Endodermal cell (in vitro differentiated cells): ENCODE results near the gene TP53I3. TPM values are rescaled to one million over a fixed set of nuclear protein-coding genes. Genes with fewer than 3 reads are reported as not detected.
A peak's percentile ranks its signal among the peaks of the same experiment; 100 is the strongest.

ENCODE experiments used
- DNase-seq: peaks from one replicate; pipeline ENCODE4 v3.0.0-alpha.2; 2017
- H3K27ac ChIP-seq: 2 replicates; pipeline ENCODE4 v1.5.1; 2013; ENCODE audit warnings: mild to moderate bottlenecking, low read depth, low read length, moderate library complexity
- H3K27me3 ChIP-seq: 2 replicates; pipeline ENCODE4 v1.6.1; 2013; ENCODE audit warnings: mild to moderate bottlenecking, low read length, moderate library complexity; ENCODE audit not compliant: insufficient read depth, control insufficient read depth, poor library complexity, severe bottlenecking
- H3K36me3 ChIP-seq: 2 replicates; pipeline ENCODE4 v1.7.0; 2013; ENCODE audit warnings: mild to moderate bottlenecking, low read length, moderate library complexity; ENCODE audit not compliant: control insufficient read depth, insufficient read depth
- H3K4me1 ChIP-seq: one replicate; pipeline ENCODE4 v1.7.0; 2013; ENCODE audit warnings: low read length; ENCODE audit not compliant: control insufficient read depth, insufficient read depth
- H3K4me3 ChIP-seq: 2 replicates; pipeline ENCODE4 v1.5.1; 2013; ENCODE audit warnings: mild to moderate bottlenecking, low read length, moderate library complexity
- H3K9ac ChIP-seq: 2 replicates; pipeline ENCODE4 v1.6.1; 2013; ENCODE audit warnings: mild to moderate bottlenecking, low read length, moderate library complexity; ENCODE audit not compliant: poor library complexity, severe bottlenecking; ENCODE audit errors: extremely low read depth
- H3K9me3 ChIP-seq: 2 replicates; pipeline ENCODE4 v1.6.1; 2013; ENCODE audit warnings: mild to moderate bottlenecking, low read length, moderate library complexity; ENCODE audit not compliant: control insufficient read depth
- H3K27ac Mint-ChIP-seq: 2 replicates; pipeline ENCODE4 v1.8.0; 2020; ENCODE audit warnings: mixed read lengths
- H3K27me3 Mint-ChIP-seq: 2 replicates; pipeline ENCODE4 v1.8.0; 2021; ENCODE audit warnings: mild to moderate bottlenecking, mixed read lengths; ENCODE audit not compliant: insufficient read depth
- H3K36me3 Mint-ChIP-seq: 2 replicates; pipeline ENCODE4 v1.8.0; 2020; ENCODE audit warnings: low read depth, mixed read lengths
- H3K4me1 Mint-ChIP-seq: 2 replicates; pipeline ENCODE4 v1.8.0; 2020; ENCODE audit warnings: mixed read lengths
- H3K4me3 Mint-ChIP-seq: 2 replicates; pipeline ENCODE4 v1.8.0; 2020; ENCODE audit warnings: mild to moderate bottlenecking, moderate library complexity, mixed read lengths
- H3K9me3 Mint-ChIP-seq: 2 replicates; pipeline ENCODE4 v1.8.0; 2020; ENCODE audit warnings: mild to moderate bottlenecking, mixed read lengths
- WGBS, 2 experiments: methylation state at CpG; one replicate each; pipeline versions ENCODE4 v1.1.5 to v1.1.7; 2013; ENCODE audit warnings: missing lambda C conversion rate in 2 of 2, mixed read lengths in 1 of 2; ENCODE audit not compliant: insufficient coverage in 1 of 2, insufficient read length in 1 of 2; 5-methylcytosine and 5-hydroxymethylcytosine counted together
- total RNA-seq, 2 donors: library from RNA; stranded (reverse); fragmentation: NEBNext Ultra II Directional in 1 of 2; extraction: Animal tissue kit (Norgen Biotek cat#: 25700) in 1 of 2; gene quantifications; 2 replicates in 1 of 2; 3 replicates in 1 of 2; pipeline ENCODE4 v1.2.1, GENCODE V29; 2021
- TF ChIP-seq, protein P1 (sequence below): fragments of 200-600 bp; sonication (generic); conservative IDR thresholded peaks from 2 replicates; pipeline ENCODE4 v1.5.0; 2021; ENCODE audit warnings: antibody characterized with exemption, mild to moderate bottlenecking

Gene TP53I3
- total RNA-seq, 2 donors from 2014 or later: 11.6 to 23.2 TPM

DNA sequence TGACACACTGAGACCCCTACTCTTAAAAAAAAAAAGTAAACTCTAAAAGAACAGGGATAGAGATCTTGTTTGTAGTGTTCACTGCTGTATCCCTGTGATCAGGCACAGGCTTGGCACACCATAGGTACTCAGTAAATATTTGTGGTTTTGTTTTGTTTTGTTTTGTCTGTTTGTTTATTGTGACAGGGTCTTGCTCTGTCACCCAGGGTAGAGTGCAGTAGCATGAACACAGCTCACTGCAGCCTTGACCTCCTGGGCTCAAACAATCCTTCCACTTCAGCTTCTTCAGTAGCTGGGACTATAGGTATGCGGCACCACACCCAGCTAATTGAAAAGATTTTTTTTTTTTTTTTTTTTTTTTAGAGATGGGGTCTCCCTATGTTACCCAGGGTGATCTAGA, 31.7 kb downstream of the TP53I3 start:
- Histone ChIP-seq H3K9ac (no peak overlapping the region), H3K4me3 (no peak overlapping the region), H3K4me1 (no peaks in the 10 kb centered on the region), H3K27ac (no peak overlapping the region), H3K36me3 (peaks cover 3% of the 10 kb centered on the region), H3K27me3 (no peaks in the 10 kb centered on the region), H3K9me3 (no peaks in the 10 kb centered on the region)
- WGBS, 2 experiments: no CpG with 5 or more reads among the region's 1 CpG
- no peak overlapping the region for H3K27ac Mint-ChIP-seq
- DNase-seq: no peak
- no peak overlapping the region for H3K4me3 Mint-ChIP-seq
- peaks cover 17% of the 10 kb centered on the region for H3K36me3 Mint-ChIP-seq
- TF ChIP-seq, protein P1, sequence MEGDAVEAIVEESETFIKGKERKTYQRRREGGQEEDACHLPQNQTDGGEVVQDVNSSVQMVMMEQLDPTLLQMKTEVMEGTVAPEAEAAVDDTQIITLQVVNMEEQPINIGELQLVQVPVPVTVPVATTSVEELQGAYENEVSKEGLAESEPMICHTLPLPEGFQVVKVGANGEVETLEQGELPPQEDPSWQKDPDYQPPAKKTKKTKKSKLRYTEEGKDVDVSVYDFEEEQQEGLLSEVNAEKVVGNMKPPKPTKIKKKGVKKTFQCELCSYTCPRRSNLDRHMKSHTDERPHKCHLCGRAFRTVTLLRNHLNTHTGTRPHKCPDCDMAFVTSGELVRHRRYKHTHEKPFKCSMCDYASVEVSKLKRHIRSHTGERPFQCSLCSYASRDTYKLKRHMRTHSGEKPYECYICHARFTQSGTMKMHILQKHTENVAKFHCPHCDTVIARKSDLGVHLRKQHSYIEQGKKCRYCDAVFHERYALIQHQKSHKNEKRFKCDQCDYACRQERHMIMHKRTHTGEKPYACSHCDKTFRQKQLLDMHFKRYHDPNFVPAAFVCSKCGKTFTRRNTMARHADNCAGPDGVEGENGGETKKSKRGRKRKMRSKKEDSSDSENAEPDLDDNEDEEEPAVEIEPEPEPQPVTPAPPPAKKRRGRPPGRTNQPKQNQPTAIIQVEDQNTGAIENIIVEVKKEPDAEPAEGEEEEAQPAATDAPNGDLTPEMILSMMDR: no peak
- peaks cover 2% of the 10 kb centered on the region for H3K27me3 Mint-ChIP-seq
- no peaks in the 10 kb centered on the region for H3K4me1 Mint-ChIP-seq
- H3K9me3 Mint-ChIP-seq: no peaks in the 10 kb centered on the region

DNA sequence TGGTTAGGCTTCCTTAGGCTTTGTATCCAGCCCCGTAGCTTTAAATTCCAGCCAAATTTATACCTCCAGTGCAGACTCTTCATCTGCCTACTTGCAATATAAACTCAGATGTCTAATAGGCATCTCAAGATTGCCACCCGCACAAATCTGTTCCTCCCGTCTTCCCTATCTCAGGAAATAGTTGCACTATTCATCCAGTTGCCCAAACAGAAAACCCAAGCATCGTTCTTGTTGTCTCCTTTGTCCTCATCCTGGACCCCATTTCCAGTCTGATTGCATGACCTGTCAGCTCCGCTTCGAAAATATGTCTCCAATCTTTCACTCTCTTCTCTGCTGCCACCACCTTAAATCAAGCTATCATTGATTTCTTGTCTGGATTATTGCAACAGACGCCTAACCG, 32.8 kb downstream of the TP53I3 start:
- no peaks in the 10 kb centered on the region for H3K4me1 ChIP-seq
- Mint-ChIP-seq H3K27me3 (peaks cover 2% of the 10 kb centered on the region), H3K36me3 (peaks cover 16% of the 10 kb centered on the region), H3K4me3 (no peak overlapping the region), H3K9me3 (no peaks in the 10 kb centered on the region), H3K27ac (no peak overlapping the region), H3K4me1 (peaks cover 5% of the 10 kb centered on the region)
- no peak for DNase-seq
- H3K4me3 ChIP-seq: no peak overlapping the region
- H3K9ac ChIP-seq: no peak overlapping the region
- WGBS, 2 experiments: 91% methylated on average over 8 of the region's 8 CpGs
- TF ChIP-seq, protein P1: no peak
- no peaks in the 10 kb centered on the region for H3K9me3 ChIP-seq
- no peaks in the 10 kb centered on the region for H3K27me3 ChIP-seq
- H3K36me3 ChIP-seq: peaks cover 3% of the 10 kb centered on the region
- H3K27ac ChIP-seq: no peak overlapping the region

DNA sequence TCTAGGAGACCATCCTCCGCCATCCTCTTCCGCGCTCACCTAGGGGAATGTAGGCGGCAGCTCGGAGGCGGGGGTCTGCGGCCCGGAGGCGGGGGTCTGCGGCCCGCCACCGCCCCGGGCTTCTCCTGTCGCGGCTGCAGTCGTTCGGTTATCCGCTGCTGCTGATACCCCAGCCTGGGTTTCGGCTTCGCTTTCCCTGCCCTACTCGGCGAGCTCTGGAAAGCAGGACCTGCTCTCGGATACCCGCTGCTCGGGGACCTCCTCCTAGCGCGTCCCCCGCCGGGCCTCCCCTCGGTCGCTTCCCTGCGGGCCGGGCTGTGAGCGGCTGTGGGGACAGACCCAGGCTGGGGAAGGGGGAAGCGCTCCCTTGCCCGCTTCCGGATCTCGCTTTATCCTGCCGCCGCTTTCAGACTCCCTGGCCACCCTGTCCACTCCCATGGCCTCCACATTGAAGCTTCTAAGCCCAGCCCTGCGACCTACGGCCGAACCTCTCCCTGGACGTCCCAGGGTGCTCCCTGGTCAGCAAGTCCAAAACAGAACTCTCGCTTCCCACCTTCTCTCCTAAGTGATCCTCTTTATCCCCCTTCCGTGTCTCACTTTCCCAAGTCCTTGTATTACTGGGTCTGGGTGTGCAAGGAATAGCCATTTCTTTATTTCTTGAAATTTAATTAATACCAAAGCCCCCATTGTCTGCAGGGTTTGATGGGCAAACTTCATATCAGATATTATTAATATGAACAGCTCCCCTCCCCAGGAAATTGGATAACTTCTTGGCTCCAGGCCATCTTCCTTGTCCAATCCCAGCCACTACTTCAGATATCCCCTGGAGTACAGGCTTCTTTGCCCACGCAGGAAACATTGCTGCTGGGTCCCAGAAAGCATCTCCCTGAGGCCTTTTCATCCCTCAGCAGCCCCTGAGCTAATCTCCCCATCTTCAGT, 34.3 kb downstream of the TP53I3 start:
- H3K36me3 ChIP-seq: peaks cover under 1% of the 10 kb centered on the region
- H3K9me3 Mint-ChIP-seq: no peaks in the 10 kb centered on the region
- H3K27ac Mint-ChIP-seq: no peak overlapping the region
- H3K27me3 Mint-ChIP-seq: peaks cover 2% of the 10 kb centered on the region
- no peak overlapping the region for H3K27ac ChIP-seq
- peak overlapping the region; percentile 8 for H3K9ac ChIP-seq
- H3K4me1 ChIP-seq: no peaks in the 10 kb centered on the region
- peaks cover 6% of the 10 kb centered on the region for H3K36me3 Mint-ChIP-seq
- DNase-seq: peak; percentile 81
- peak overlapping the region; percentile 83 for H3K4me3 ChIP-seq
- no peaks in the 10 kb centered on the region for H3K9me3 ChIP-seq
- WGBS, 2 experiments: 4 to 5% methylated on average over 27 to 47 of the region's 47 CpGs
- TF ChIP-seq, protein P1: no peak
- no peaks in the 10 kb centered on the region for H3K27me3 ChIP-seq
- peaks cover 11% of the 10 kb centered on the region for H3K4me1 Mint-ChIP-seq
- H3K4me3 Mint-ChIP-seq: no peak overlapping the region
